Left kidney (tissue), 8 donors: ENCODE results near the gene CALCR. TPM values are rescaled to one million over a fixed set of nuclear protein-coding genes. Genes with fewer than 3 reads are reported as not detected.
"Not testable (repeated sequence)": the region's sequence is repeated elsewhere in the genome, so short reads cannot be mapped to it uniquely, and the experiment has no call there.

Experiments used
- DNase-seq: peaks from one replicate; pipeline ENCODE4 v3.0.0-alpha.2; 2013
- long read RNA-seq, 8 donors: transcript quantifications; one replicate each; lab custom pipeline, GENCODE V29; 2026
- polyA plus RNA-seq: library from polyadenylated mRNA; unstranded; fragments of 120-200 nt; gene quantifications from one replicate; pipeline ENCODE4 v1.2.1, GENCODE V29; 2013; ENCODE audit not compliant: insufficient read length

Gene CALCR
- polyA plus RNA-seq = 1.0 TPM
- long read RNA-seq, donor 1 = 0 reads
- long read RNA-seq, donor 2 = 0 reads
- long read RNA-seq, donor 3 = 0 reads
- long read RNA-seq, donor 4 = 0 reads
- long read RNA-seq, donor 5 = 0 reads
- long read RNA-seq, donor 6 = 0 reads
- long read RNA-seq, donor 7 = 0 reads
- long read RNA-seq, donor 8 = 0 reads

DNA sequence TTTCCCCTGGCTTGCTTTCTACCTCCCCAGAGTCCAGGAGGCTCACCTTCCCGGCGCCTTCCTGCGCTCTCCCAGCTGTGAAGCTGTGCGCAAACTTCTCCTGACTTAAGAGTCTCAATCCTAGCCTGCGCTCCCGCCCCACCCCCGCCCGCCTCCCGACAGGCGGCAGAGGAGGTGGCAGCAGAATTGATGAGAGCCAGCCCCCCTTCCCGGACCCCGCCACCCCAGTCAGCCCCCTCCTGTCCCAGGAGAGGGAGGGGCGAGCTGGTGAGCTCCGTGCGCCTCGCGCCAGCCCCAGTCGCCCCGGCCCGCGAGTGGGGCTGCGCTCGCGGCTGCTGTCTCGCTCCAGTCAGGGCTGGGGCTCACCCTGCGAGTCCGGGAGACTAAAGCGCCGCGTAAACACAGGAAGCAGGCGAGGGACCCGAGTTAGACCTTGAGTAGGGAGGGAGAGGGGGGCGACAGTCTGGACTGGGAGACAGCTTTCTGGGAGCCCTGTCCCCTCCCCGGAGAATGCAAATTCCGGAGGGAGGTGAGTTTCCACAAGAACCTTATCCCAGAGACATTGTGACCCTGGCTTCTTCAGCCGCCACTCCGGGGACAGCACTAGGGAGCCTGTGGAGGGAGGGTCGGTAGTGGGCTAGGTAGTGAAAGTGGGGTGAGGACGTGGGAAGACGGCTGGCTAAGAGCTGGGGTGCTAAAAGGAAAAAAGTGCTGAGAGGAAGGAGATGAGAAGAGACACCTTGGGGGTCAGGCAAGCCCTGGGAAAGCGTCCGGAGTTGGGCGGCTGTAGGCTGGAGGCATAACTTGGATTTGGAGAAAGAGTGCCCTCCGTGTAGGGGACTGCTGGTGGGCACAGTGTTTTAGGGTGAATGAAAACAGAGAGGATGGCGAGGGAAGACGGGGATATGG lies at the start of gene CALCR:
TSS of gene CALCR (minus strand) at position 79 of the 909 bp plus-strand sequence. CDS start 87,743 bp downstream, outside the sequence.
- DNase-seq = no peak

DNA sequence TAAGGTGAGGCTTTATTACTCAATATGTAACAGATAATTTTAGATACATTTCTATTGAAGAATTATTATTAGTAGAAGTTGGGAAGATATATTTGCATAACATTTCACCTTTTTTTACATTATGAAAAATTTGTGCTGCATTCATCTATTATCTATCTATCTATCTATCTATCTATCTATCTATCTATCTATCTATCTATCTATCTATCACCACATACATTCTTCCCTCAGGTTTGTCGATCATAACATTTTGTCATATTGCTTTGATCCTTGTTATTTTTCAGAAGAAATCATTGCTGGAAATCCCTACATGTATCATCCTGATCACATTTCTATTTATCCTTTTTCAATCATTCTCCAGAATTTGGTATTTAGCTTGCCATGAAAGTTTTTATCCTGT lies 49.3 kb upstream of the CALCR start:
- no peak for DNase-seq

DNA sequence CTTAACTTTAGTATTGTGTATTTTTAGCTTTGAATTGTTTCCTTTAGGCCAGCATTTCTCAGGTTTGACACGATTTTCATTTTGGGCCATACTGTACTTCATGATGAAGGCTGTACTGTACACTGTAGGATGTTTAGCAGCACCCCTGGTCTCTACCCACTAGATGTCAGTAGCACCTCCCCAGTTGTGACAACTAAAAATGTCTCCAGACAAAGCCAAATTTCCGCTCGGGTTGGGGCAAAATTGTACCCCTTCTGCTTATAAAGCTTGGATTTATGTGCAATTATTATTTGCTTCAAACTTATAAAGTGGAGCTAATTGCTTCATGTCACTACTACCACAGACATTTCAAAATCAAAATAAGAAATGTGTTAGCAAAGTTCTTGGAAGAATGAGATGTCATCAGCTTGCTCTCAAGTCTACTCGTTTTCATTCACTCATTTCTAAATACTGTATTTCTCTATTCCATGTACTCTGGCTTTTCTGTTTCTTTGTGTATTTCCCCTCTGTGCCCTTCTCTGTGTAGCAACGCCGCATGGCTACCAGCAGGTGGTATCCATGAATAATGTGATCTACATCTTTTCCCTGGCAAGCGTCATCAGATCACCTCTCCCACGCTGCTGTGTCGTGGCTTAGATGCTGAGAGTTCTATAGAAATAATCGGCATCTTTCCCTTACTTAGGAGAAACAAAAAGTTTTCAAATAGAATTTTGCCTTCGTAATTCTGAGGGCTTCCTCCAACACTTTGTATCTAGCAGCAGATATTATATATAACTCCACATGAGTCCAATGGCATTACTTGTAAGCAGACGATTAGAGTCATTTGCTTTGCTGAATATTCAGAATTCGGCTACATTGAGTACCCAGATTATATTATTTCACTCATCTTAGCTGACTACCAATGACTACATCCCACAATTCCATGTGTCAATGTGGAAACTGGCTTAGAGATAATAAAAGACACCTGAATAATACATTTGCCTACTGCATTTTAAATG lies 47.8 kb upstream of the CALCR start:
- no peak for DNase-seq

DNA sequence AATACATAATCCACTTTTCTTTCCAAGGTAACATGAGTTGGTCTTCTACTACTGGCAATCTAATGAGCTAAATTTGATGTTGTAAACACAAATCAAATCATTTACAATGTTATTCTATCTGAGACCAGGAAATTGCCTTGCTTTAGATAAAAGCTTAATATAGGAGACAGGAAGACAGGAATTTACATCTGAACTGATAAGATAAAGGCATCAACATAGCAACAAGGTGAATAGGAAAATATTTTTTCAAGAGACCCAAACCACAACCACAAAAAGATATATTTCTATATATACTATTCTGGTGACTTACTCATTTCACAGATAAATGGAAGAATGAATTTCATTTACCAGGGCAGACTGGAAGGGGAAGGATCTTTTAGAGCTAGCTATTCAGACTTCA lies 46.3 kb upstream of the CALCR start:
- DNase-seq = no peak

DNA sequence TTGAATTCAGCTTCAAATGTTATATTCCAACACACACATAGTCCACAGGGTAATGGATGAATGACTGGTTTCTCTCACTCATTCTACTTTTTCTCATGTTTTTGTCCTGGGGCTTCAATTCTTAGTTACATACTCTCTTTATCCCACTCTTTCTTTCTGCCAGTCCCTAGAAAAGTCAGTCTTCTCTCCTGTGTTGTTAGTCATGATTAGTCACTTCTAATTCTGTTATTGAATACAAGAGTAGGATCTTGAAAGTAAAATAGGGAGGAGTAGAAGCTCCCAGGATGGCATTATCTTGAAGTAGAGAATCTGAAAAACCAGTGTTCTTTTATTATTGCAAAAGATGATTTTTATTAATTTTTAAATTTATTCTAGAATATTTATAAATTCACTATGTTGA lies 45.5 kb upstream of the CALCR start:
- no peak for DNase-seq

DNA sequence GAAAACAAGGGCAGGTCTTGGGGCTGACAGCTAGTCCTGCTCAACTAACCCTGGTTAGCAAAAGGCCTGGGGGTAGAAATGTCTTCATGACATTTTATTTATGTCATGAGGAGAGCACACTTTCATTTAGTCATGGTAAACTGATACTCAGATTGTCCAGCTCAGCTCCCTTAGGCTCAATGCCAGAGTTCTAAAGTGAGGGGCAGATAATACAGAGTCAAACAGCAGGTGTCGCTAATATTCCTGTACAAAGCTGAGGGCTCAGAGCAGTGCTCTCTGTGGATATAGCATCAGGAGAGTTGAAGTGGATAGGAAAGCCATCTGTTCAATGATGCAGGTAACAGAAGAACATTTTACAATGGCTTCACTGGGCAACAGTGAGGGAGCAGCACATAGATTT lies 26.8 kb upstream of the CALCR start:
- DNase-seq = no peak

DNA sequence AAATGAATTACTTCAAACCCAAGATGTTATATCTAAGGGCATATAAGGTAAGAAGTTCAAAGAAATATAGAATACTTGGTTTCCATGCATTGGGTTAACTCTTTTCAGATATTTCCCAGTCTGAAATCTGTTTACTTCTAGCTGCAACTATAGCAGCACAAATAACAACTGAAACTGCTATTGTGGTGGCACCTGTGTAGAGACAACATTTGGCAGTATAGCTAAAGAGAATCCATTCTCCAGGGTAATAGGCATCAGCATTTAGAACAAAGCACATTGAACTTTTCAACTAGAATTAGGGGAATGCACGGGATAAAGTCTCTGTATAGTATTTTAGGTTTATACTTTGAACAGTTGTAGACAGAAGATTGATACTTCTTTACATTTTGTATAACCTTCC lies 19.7 kb upstream of the CALCR start:
- no peak for DNase-seq

DNA sequence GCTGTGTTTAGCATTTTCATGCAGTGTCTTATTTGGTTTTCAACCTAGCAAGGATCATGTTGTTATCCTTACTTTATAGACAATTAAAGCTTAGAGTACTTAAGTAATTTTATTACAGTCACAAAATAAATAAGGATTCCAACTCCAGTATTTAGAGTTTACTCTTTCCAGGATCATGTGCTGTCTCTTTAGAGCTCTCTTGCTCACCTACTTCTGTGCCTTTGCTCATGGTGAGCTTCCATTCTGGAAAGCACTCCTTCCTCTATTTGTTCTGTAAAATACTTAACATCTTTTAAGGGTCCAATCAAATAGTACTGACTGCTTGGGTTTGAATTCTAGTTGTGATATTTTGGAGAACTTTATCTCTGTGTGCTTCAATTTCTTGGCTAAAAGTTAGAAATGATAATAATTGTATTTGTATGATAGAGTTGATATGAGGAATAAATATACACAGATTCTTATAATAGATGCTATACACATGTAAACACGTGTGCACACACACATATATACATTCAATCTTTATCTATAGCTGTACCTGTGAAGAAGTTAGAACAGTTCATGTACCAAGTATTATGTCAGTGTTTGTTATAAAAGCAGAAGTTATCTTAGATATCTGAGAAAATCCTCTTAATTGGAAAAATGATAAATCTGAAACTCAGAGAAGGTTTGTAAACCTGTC lies 18.2 kb upstream of the CALCR start:
- DNase-seq = no peak

DNA sequence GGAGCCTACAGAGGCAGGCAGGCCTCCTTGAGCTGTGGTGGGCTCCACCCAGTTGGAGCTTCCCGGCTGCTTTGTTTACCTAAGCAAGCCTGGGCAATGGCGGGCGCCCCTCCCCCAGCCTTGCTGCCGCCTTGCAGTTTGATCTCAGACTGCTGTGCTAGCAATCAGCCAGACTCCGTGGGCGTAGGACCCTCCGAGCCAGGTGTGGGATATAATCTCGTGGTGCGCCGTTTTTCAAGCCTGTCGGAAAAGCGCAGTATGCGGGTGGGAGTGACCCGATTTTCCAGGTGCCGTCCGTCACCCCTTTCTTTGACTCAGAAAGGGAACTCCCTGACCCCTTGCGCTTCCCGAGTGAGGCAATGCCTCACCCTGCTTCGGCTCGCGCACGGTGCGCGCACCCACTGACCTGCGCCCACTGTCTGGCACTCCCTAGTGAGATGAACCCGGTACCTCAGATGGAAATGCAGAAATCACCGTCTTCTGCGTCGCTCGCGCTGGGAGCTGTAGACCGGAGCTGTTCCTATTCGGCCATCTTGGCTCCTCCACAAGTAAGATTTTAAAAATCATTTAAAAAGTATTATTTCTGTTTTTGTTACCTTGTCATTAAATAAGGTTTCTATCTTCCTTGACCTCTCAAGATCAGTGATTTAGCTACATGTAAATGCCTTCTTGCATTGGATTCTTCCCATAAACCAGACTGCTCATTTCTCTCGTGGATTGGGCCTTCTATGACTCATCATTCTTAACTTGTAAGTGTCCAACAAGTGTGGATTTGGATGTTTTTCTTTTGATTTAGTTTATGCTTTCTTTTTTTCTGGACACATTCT lies 16.9 kb upstream of the CALCR start:
- not testable (repeated sequence) for DNase-seq

DNA sequence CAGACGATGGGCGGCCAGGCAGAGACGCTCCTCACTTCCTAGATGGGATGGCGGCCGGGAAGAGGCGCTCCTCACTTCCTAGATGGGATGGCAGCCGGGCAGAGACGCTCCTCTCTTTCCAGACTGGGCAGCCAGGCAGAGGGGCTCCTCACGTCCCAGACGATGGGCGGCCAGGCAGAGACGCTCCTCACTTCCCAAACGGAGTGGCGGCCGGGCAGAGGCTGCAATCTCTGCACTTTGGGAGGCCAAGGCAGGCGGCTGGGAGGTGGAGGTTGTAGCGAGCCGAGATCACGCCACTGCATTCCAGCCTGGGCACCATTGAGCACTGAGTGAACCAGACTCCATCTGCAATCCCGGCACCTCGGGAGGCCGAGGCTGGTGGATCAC lies 11.9 kb upstream of the CALCR start:
- not testable (repeated sequence) for DNase-seq

DNA sequence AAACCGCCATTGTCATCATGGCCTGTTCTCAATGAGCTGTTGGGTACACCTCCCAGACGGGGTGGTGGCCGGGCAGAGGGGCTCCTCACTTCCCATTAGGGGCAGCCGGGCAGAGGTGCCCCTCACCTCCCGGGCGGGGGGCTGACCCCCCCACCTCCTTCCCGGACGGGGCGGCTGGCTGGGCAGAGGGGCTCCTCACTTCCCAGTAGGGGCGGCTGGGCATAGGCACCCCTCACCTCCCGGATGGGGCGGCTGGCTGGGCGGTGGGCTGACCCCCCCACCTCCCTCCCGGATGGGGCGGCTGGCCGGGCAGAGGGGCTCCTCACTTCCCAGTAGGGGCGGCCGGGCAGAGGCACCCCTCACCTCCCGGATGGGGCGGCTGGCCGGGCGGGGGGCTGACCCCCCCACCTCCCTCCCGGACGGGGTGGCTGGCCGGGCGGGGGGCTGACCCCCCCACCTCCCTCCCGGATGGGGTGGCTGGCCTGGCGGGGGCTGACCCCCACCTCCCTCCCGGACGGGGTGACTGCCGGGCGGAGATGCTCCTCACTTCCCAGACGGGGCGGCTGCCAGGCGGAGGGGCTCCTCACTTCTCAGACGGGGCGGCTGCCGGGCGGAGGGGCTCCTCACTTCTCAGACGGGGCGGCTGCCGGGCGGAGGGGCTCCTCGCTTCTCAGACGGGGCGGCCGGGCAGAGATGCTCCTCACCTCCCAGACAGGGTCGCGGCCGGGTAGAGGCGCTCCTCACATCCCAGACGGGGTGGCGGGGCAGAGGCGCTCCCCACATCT lies 11.4 kb upstream of the CALCR start:
- DNase-seq = not testable (repeated sequence)

DNA sequence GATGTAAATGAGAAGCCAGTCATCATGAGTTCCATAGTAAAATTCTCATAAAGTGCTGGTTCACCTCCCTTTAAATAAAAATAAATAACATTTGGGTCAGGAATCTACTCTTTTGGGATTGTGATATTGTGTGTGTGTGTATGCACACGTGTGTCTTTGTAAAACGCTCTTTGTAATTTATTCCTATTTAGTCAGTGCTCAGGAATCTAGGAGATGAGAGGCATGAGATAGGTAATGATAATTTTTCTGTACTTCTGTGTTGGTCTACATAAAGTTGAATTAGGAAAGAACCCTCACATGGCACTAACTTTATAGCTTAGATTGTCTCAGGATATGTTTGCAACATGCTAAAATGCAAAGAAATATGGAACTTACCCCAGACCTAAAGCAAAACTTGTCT lies 4.9 kb upstream of the CALCR start:
- DNase-seq = no peak

DNA sequence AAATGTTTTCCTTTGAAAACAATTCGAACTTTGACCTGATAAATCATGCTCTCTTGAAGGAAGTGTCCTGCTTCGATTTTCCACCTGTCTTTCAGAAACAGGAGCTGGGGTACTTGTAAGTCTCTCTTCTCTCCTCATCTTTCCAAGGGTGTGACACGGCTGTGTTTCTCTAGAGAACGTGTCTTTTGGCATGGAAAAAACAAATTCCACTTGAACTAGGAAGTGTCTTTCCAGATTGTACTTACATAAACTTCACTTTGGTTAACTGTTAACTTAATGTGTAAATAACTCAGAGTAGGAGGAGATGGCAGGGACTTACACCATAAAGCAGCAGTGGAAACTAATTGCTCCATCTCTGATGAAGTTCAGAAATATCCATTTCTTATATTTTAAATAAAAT lies 4.2 kb upstream of the CALCR start:
- DNase-seq = no peak

DNA sequence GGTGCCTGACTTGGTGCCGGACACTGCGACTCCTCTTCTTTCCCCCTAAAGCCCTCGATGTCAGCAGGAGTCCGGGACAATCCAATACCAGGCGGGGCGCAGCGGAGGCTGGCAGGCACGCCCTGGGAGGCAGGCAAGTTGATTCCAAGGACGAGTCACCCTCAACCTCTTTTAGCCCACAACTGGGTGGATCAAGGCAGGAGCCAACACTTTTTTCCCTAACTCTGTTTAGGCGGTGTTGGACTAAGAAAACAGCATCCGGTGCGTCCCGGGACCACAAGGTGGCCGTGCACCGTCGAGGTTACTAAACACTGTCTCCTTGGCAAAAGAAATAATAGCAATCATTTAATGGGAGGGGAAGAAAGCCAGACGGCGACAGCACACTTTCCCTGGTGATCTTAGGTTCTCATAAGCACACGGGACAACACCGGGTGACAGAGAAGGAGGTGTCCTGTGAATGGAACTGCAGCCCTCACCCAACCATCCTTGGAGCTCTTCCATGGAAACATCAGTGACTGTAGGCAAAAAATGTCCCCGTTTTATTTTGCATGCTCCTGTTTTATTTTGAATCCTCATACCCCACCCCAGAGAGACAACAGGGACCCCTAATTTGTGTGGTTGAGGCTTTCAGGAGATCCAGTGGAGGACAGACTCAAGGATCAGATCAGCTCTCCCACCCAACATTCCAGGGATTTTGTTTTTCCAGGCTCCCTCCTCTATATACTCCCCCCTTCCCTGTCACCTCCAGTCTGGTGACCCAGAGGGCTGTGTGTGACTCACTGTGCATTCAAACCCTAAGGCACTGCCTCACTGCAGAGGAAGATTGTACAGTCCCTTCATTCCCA lies 1.3 kb upstream of the CALCR start:
- no peak for DNase-seq

DNA sequence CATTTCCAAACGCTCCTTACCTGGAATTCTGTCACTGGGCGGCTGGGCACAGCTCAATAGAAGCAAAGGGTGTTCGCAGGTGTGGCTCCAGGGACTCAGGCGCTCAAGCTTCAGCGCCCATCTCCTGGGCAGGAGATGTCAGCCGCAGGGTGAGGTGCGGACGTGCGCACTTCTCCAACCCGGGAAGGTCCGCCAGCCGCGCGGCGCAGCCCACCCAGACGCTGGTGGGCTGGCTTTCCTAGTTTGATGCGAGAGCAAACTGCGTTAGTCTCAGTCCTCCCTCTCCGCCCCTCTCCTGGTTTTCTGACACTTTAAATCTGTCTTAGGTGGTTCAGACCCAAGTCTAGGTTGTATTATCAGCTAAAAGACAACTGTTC lies 267 bp downstream of the CALCR start:
- no peak for DNase-seq

DNA sequence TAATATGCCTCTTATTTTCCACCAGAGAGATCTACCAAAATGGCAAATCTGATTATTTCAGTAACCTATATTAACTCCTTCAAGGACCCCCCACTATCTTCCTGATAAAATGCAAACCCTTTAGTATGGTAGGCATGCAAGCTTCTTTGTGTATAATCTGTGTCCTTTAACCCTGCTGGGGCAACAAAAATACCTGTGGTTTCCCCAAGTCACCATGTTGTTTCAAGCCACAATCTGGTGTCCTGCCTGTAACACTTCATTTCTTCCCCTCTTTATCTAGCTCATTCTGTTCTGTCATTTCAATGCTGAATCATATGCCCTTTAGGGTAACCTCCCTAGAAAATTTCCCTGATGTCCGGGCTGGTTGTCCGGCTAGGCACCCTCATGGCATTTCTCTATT lies 5.3 kb downstream of the CALCR start:
- no peak for DNase-seq

DNA sequence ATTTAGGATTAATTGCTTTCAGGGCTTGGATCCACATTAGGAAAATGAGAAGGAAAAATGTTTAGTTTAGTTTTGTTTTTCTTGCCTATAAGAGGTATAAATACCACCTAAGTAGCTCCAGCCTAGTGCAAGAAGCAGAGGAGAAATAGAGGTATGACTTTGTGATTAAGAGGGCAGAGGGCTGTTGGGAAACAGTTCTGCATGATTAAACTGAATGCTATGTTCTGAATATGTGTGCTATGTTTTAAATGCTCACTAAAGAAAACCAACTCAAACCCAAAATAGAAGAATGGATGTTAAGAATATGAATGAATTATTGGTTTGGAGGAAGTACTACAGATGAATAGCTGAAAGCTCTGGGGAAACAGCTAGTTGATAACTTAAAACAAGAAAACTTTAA lies 7.6 kb downstream of the CALCR start:
- no peak for DNase-seq

DNA sequence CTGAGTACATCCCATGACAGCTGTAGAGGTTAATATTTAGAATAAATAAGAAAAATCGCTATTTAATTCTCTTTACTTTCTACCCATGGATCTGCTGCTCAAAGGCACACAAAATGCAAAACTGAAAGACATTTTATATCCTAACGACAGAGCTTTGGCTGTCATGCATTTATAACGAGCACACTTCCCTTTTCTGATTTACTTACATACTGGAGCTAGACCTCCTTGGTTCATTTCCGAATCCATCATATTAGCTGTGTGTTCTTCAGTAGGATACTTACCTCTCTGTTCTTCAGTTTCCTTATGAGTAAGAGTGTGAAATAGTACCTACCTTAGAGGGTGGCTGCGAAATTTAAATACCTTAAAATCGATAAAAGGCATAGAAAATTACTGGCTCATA lies 10.9 kb downstream of the CALCR start:
- no peak for DNase-seq

DNA sequence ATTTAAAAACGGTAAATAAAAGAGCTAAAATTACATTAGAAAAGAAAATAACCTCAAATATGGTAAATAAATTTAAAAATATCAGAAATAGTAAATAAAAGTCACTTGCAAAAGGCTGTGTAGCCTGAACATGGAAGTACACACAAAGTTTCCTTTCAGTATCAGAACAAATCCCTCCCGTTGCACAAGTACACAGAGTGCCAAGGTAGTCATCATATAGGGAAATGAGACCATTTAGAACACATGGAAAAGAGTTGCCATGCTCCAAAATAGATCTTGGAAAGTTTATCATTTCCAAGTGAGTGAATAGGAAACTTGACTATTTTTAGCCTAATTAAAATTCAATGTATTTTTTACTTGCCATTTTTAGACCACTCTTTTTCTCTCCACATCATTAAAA lies 11.6 kb downstream of the CALCR start:
- no peak for DNase-seq
